GM12872 (cell line): ENCODE results near the gene THSD8.
A peak's percentile ranks its signal among the peaks of the same experiment; 100 is the strongest.

ENCODE experiments used
- TF ChIP-seq, protein P1 (sequence below): IDR thresholded peaks from 3 replicates; pipeline ENCODE4 v1.5.1; 2011; ENCODE audit warnings: low read depth, mild to moderate bottlenecking, low read length, moderate library complexity; ENCODE audit not compliant: insufficient read depth

The THSD8 gene

DNA sequence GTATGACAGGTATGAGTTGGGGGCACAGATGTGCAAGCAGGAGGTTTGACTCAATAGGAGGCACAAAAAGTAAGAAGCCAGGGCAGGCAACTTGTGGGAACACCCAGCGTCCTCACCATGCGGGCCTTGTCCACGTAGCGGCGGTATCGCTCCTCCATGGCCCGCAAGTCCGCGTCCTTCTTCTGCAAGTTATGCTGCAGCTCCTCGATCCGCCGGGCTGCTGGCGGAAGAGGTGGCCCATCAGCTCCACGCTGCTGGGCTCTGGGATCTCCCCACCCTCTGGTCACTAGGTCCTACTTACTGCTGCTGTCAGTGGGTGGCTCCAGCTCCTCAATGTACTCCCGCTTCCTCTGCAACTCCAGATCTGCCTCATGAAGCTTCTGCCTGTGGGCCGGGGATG lies 37.2 kb upstream of the THSD8 start:
- TF ChIP-seq, protein P1, sequence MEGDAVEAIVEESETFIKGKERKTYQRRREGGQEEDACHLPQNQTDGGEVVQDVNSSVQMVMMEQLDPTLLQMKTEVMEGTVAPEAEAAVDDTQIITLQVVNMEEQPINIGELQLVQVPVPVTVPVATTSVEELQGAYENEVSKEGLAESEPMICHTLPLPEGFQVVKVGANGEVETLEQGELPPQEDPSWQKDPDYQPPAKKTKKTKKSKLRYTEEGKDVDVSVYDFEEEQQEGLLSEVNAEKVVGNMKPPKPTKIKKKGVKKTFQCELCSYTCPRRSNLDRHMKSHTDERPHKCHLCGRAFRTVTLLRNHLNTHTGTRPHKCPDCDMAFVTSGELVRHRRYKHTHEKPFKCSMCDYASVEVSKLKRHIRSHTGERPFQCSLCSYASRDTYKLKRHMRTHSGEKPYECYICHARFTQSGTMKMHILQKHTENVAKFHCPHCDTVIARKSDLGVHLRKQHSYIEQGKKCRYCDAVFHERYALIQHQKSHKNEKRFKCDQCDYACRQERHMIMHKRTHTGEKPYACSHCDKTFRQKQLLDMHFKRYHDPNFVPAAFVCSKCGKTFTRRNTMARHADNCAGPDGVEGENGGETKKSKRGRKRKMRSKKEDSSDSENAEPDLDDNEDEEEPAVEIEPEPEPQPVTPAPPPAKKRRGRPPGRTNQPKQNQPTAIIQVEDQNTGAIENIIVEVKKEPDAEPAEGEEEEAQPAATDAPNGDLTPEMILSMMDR, result no peak

DNA sequence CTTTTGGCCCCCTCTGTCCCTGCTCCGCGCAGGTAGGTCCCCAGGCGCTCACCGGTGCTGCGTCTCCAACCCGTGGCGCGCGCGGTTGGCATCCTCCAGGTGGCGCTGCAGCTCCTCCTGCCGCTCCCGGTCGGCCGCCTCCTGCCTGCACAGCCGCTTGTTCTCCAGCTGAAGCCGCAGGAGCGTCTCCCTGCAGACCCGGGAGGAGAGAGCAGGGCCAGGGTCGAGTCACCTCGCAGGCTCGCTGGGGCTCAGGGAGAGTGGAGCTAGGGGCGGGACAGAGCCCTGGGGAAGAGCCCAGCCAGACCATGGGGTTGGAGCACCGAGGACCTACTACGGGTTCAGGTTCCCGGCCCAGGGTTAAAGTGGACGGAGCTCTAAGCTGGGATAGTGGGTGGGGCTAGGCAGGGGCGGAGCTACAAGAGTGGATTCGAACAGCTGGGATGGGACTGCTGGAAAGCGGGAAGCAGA lies 35.8 kb upstream of the THSD8 start:
- TF ChIP-seq, protein P1, result peak; percentile 62

DNA sequence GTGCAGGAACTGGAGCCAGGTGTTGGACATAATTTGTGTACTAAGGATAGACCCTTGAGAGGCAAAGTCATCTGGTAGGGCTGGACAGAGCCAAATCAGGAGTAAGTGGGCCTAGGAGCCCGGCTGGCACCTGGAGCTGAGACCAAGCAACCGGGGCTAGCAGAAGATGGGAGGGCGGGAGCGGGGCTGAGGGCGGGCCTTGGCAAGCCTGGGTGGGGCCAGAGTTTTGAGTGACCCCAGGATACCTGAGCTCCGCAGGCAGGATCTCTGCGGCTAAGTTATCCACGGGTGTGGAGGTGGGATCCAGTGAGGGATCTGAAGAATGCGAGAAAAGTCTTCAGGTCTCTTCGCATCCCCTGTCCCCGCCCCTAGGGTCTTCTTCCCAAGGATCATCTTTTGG lies 34.7 kb upstream of the THSD8 start:
- TF ChIP-seq, protein P1, result no peak

DNA sequence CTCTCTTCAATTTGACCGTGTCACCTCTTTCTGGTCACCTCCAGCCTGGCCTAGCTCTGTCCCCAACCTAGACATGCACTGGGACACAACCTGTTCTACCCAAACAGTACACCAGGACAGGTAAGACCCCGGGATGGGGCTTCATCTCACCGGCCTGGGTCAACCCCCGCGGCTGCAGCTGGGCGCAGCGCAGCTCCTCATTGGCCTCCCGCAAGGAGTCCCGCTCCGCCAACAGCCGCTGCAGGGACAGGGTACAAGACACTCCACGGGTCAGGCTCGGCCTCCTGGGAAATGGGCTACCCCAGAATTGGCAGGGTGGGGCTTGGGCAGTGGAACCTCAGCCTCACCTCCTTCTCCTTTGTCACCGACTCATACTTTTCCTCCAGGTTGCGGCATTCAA lies 34.2 kb upstream of the THSD8 start:
- TF ChIP-seq, protein P1, result no peak

DNA sequence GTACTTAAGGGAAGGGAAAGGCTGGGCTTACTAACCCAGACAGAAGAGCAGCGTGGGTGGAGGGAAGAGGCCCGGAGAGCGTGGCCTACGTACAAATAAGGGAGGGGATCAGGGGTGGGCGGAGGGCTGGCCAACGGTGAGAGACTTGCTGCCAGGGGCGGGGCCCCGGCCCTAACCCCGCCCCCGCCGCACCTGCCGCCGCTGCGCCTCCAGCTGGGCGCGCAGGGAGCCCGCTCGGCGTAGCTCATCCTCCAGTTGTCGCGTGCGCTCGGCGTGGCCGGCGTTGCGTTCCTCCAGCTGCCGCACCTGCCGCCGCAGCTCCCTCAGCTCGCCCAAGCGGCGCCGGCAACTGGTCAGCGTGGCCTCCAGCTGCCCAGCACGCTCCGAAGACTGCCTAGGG lies 32.2 kb upstream of the THSD8 start:
- TF ChIP-seq, protein P1, result no peak

DNA sequence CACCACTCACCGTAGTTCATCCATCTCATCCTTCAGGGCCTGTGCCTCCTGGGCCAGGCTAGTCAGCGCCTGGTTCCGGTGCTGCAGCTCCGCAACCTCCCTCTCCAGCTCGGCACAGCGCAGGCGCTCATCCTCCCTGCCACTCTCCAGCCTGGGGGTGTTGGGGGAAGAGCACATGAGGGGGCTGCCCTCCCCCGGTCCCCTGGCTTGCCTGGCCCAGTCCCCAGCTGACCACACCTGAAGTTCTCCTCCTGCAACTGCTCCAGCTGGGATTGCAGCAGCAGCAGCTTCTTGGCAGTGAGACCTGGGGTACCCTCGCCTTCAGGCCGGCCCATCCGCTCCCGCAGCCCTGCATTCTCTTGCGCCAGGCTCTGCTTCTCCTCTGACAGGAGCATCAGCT lies 30.9 kb upstream of the THSD8 start:
- TF ChIP-seq, protein P1, result no peak

DNA sequence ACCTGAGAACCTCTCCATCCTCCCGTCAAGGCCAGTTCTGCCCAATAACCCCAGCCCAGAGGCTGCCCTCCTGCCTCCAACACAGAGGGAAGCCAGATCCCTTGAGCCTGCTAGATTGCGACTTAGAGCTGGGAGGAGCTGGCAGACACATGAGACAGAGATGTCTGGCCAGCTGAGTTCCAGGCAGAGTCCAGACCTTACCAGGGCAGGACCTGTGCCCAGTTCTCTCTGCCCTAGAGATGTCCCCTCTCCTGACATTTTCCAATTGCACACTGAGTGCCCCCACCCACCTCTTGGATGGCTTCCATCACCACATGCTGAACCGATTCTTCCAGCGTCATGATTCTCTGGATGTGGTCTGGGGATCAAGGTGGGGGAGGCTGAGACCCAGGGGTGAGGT lies 29.5 kb upstream of the THSD8 start:
- TF ChIP-seq, protein P1, result no peak

DNA sequence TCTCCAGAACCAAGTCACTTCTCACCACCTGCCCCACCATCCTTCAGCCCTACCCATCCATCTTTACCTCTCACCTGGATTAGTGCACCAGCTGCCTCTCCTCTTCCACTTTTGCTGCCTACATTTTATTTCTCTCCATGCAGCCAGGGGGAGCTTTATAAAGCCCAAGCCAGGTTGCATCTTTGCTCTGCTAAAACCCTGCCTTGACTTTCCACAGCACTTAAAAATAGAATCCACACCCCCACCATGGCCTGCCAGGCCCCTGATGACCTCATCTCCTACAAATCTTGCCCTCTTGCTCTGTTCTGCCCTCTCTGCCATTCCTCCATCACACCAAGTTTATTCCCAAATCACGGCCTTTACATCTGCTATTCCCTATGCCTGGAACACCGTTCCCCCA lies 28.3 kb upstream of the THSD8 start:
- TF ChIP-seq, protein P1, result 0 out of 3 replicates have a peak, but pooled peaks have one; percentile 3
